Neural progenitor cell (in vitro differentiated cells): ENCODE results near the gene TMEM95. TPM values are rescaled to one million over a fixed set of nuclear protein-coding genes. Genes with fewer than 3 reads are reported as not detected.
A peak's percentile ranks its signal among the peaks of the same experiment; 100 is the strongest.

Source experiments
- DNase-seq: peaks from one replicate; pipeline ENCODE4 v3.0.0-alpha.2; 2016; ENCODE audit warnings: low spot score
- H2AFZ ChIP-seq: fragments of 200-600 bp; sonication (generic); replicated peaks from 2 replicates; pipeline ENCODE4 v1.6.1; 2016; ENCODE audit warnings: antibody characterized with exemption
- H3F3A ChIP-seq: fragments of 200-600 bp; sonication (generic); 2 replicates; pipeline ENCODE4 v1.6.1; 2016; ENCODE audit warnings: antibody characterized with exemption, low read depth
- H3K27ac ChIP-seq: fragments of 200-600 bp; sonication (generic); 2 replicates; pipeline ENCODE4 v1.5.1; 2016; ENCODE audit warnings: mild to moderate bottlenecking
- H3K27me3 ChIP-seq: fragments of 200-600 bp; sonication (generic); 2 replicates; pipeline ENCODE4 v1.6.1; 2016; ENCODE audit warnings: mild to moderate bottlenecking, moderate library complexity
- H3K36me3 ChIP-seq: fragments of 200-600 bp; sonication (generic); 2 replicates; pipeline ENCODE4 v1.5.1; 2016
- H3K4me1 ChIP-seq: fragments of 200-600 bp; sonication (generic); 2 replicates; pipeline ENCODE4 v1.6.1; 2016; ENCODE audit warnings: mixed run types
- H3K4me2 ChIP-seq: fragments of 200-600 bp; sonication (generic); 2 replicates; pipeline ENCODE4 v1.6.1; 2016
- H3K4me3 ChIP-seq: fragments of 200-600 bp; sonication (generic); 2 replicates; pipeline ENCODE4 v1.5.1; 2016
- H3K79me2 ChIP-seq: fragments of 200-600 bp; sonication (generic); 2 replicates; pipeline ENCODE4 v1.6.1; 2016; ENCODE audit warnings: low read depth
- H3K9ac ChIP-seq: fragments of 200-600 bp; sonication (generic); 2 replicates; pipeline ENCODE4 v1.6.1; 2016
- H3K9me3 ChIP-seq: fragments of 200-600 bp; sonication (generic); 2 replicates; pipeline ENCODE4 v1.5.1; 2016; ENCODE audit warnings: low read depth
- H4K20me1 ChIP-seq: fragments of 200-600 bp; sonication (generic); 2 replicates; pipeline ENCODE4 v1.6.1; 2016; ENCODE audit warnings: low read depth
- H3K27ac Mint-ChIP-seq: 3 replicates; pipeline ENCODE4 v1.8.0; 2021; ENCODE audit warnings: mixed read lengths
- H3K27me3 Mint-ChIP-seq: 2 replicates; pipeline ENCODE4 v1.8.0; 2022; ENCODE audit warnings: low read depth, mild to moderate bottlenecking, inconsistent platforms, moderate library complexity, mixed read lengths; ENCODE audit not compliant: insufficient read depth
- H3K36me3 Mint-ChIP-seq: 3 replicates; pipeline ENCODE4 v1.8.0; 2021; ENCODE audit warnings: mixed read lengths
- H3K4me1 Mint-ChIP-seq: 3 replicates; pipeline ENCODE4 v1.8.0; 2021; ENCODE audit warnings: mixed read lengths
- H3K4me3 Mint-ChIP-seq: 3 replicates; pipeline ENCODE4 v1.8.0; 2021; ENCODE audit warnings: mild to moderate bottlenecking, moderate library complexity, mixed read lengths
- H3K9me3 Mint-ChIP-seq: 3 replicates; pipeline ENCODE4 v1.8.0; 2020; ENCODE audit warnings: mixed read lengths
- EZH2 ChIP-seq: fragments of 200-600 bp; sonication (generic); IDR thresholded peaks from 2 replicates; pipeline ENCODE4 v1.6.1; 2017; ENCODE audit warnings: antibody characterized with exemption, mild to moderate bottlenecking, moderate library complexity
- EZH2phosphoT487 ChIP-seq: fragments of 200-600 bp; sonication (generic); IDR thresholded peaks from 2 replicates; pipeline ENCODE4 v1.6.1; 2017; ENCODE audit warnings: antibody characterized with exemption
- total RNA-seq: library from RNA; depleted of rRNA; stranded (reverse); fragments of >200 nt; gene quantifications from 2 replicates; pipeline ENCODE4 v1.2.3, GENCODE V29; 2015; ENCODE audit warnings: low replicate concordance
- TF ChIP-seq, protein P1 (sequence below): fragments of 200-600 bp; sonication (generic); IDR thresholded peaks from 2 replicates; pipeline ENCODE4 v1.5.1; 2017; ENCODE audit warnings: antibody characterized with exemption, mild to moderate bottlenecking

Gene TMEM95
- total RNA-seq, 1 donor from 2014 or later, result not detected

GRCh38 chr17:7393613-7394451, 38.9 kb downstream of the TMEM95 start:
- peaks cover 5% of the 10 kb centered on the region for H3K27me3 ChIP-seq
- Mint-ChIP-seq H3K9me3 (no peaks in the 10 kb centered on the region), H3K27me3 (peaks cover 3% of the 10 kb centered on the region), H3K4me3 (peak overlapping the region; percentile 90), H3K4me1 (peaks cover 9% of the 10 kb centered on the region), H3K27ac (no peak overlapping the region), H3K36me3 (peaks cover 7% of the 10 kb centered on the region)
- H3K4me3 ChIP-seq, result peak overlapping the region; percentile 90
- peaks cover 10% of the 10 kb centered on the region for H4K20me1 ChIP-seq
- TF ChIP-seq, protein P1, sequence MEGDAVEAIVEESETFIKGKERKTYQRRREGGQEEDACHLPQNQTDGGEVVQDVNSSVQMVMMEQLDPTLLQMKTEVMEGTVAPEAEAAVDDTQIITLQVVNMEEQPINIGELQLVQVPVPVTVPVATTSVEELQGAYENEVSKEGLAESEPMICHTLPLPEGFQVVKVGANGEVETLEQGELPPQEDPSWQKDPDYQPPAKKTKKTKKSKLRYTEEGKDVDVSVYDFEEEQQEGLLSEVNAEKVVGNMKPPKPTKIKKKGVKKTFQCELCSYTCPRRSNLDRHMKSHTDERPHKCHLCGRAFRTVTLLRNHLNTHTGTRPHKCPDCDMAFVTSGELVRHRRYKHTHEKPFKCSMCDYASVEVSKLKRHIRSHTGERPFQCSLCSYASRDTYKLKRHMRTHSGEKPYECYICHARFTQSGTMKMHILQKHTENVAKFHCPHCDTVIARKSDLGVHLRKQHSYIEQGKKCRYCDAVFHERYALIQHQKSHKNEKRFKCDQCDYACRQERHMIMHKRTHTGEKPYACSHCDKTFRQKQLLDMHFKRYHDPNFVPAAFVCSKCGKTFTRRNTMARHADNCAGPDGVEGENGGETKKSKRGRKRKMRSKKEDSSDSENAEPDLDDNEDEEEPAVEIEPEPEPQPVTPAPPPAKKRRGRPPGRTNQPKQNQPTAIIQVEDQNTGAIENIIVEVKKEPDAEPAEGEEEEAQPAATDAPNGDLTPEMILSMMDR, result peak; percentile 40
- TF ChIP-seq EZH2phosphoT487 (no peak), EZH2 (no peak)
- peak overlapping the region; percentile 90 for H2AFZ ChIP-seq
- H3K9me3 ChIP-seq, result no peaks in the 10 kb centered on the region
- no peaks in the 10 kb centered on the region for H3K79me2 ChIP-seq
- peak; percentile 85 for DNase-seq
- peak overlapping the region; percentile 87 for H3K4me2 ChIP-seq
- no peak overlapping the region for H3K9ac ChIP-seq
- H3K27ac ChIP-seq, result no peak overlapping the region
- peaks cover 10% of the 10 kb centered on the region for H3K4me1 ChIP-seq
- no peaks in the 10 kb centered on the region for H3K36me3 ChIP-seq
- peaks cover 13% of the 10 kb centered on the region for H3F3A ChIP-seq

DNA sequence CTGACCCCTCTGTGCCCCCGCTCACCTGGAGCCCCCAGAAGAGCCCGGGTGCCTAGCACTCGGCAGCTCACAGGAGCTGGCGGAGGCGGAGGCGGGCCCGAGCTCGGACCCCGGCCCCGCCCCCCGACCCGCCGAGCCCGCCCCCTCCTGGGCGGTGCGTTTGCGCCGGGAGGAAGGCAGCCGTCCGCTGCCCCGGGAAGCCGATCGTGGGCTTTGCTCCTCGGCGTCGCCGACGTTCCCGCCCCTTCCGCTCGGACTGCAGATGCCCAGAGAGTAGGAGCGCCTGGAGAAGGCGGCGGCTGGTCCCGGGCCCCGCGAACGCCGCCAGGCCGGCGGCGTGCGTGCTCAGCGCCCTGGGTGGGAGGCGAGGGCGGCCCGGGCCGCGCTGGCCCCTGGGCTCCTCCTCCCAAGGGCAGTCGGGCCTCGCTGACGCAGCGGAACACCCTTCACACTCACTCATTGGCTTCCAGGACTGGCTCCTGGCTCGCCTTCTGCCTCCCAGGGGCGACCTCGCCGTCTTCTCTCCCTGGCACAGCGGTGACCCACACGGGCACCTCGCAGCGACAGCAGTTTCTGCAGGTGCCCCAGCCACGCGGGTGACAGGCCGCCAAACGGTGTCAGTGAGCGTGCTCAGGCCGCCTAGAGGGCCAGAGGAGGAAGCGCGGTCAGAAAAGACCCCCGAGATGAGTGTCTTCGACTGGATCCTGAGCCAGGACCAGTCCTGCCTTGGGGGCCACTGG, 39.7 kb downstream of the TMEM95 start, which contains the start of gene PLSCR3:
Gene PLSCR3 (minus strand): TSS at position 74 of the 740 bp plus-strand sequence. CDS start 415 bp downstream, outside the sequence.
- Histone ChIP-seq H3K79me2 (no peaks in the 10 kb centered on the region), H3K27ac (peak within 1 kb of the TSS; percentile 33), H3F3A (peaks cover 16% of the 10 kb centered on the region), H3K4me1 (peaks cover 10% of the 10 kb centered on the region), H3K27me3 (peaks cover 5% of the 10 kb centered on the region), H3K9me3 (no peaks in the 10 kb centered on the region), H3K9ac (no peak within 1 kb of the TSS), H3K4me2 (peak within 1 kb of the TSS; percentile 87), H3K4me3 (peak within 1 kb of the TSS; percentile 90), H3K36me3 (no peaks in the 10 kb centered on the region), H4K20me1 (peaks cover 10% of the 10 kb centered on the region), H2AFZ (peak within 1 kb of the TSS; percentile 90)
- peak within 1 kb of the TSS; percentile 94 for H3K4me3 Mint-ChIP-seq
- TF ChIP-seq, protein P1, result peak; percentile 59
- TF ChIP-seq EZH2 (no peak), EZH2phosphoT487 (no peak)
- peaks cover 10% of the 10 kb centered on the region for H3K4me1 Mint-ChIP-seq
- peak; percentile 94 for DNase-seq
- H3K36me3 Mint-ChIP-seq, result peaks cover 6% of the 10 kb centered on the region
- H3K27me3 Mint-ChIP-seq, result peaks cover 5% of the 10 kb centered on the region
- H3K9me3 Mint-ChIP-seq, result no peaks in the 10 kb centered on the region
- H3K27ac Mint-ChIP-seq, result peak within 1 kb of the TSS; percentile 96

GRCh38 chr17:7396147-7396546, 41.2 kb downstream of the TMEM95 start:
- H3K4me3 ChIP-seq, result no peak overlapping the region
- no peaks in the 10 kb centered on the region for H3K36me3 ChIP-seq
- no peak overlapping the region for H2AFZ ChIP-seq
- Mint-ChIP-seq H3K27ac (no peak overlapping the region), H3K36me3 (peaks cover 4% of the 10 kb centered on the region), H3K4me3 (peak overlapping the region; percentile 48), H3K27me3 (peaks cover 9% of the 10 kb centered on the region), H3K4me1 (peaks cover 12% of the 10 kb centered on the region), H3K9me3 (no peaks in the 10 kb centered on the region)
- peaks cover 10% of the 10 kb centered on the region for H3K4me1 ChIP-seq
- no peak for TF ChIP-seq EZH2
- TF ChIP-seq, protein P1, result no peak
- no peak for TF ChIP-seq EZH2phosphoT487
- no peaks in the 10 kb centered on the region for H3K79me2 ChIP-seq
- peaks cover 10% of the 10 kb centered on the region for H4K20me1 ChIP-seq
- no peak overlapping the region for H3K9ac ChIP-seq
- H3K9me3 ChIP-seq, result no peaks in the 10 kb centered on the region
- H3K27me3 ChIP-seq, result peaks cover 5% of the 10 kb centered on the region
- H3F3A ChIP-seq, result peaks cover 20% of the 10 kb centered on the region
- H3K27ac ChIP-seq, result no peak overlapping the region
- DNase-seq, result no peak
- no peak overlapping the region for H3K4me2 ChIP-seq
